Lower leg skin (tissue), 3 donors: ENCODE measurements around the gene PRR5.

Experiments
- POLR2A ChIP-seq, 2 donors: fragments of 450-650 bp; IDR thresholded peaks; one replicate each; pipeline ENCODE4 v1.6.1; 2016 to 2017; ENCODE audit warnings: antibody characterized with exemption in 2 of 2, mild to moderate bottlenecking in 1 of 2, moderate library complexity in 1 of 2
- TF ChIP-seq, protein P1 (sequence below), 3 donors: fragments of 450-650 bp; IDR thresholded peaks; one replicate each; pipeline ENCODE4 v1.5.1; 2016; ENCODE audit warnings: antibody characterized with exemption in 3 of 3, mild to moderate bottlenecking in 3 of 3, moderate library complexity in 2 of 3

GRCh38 chr22:44710474-44711240 is 8.7 kb downstream of the PRR5 start:
- TF ChIP-seq, protein P1, sequence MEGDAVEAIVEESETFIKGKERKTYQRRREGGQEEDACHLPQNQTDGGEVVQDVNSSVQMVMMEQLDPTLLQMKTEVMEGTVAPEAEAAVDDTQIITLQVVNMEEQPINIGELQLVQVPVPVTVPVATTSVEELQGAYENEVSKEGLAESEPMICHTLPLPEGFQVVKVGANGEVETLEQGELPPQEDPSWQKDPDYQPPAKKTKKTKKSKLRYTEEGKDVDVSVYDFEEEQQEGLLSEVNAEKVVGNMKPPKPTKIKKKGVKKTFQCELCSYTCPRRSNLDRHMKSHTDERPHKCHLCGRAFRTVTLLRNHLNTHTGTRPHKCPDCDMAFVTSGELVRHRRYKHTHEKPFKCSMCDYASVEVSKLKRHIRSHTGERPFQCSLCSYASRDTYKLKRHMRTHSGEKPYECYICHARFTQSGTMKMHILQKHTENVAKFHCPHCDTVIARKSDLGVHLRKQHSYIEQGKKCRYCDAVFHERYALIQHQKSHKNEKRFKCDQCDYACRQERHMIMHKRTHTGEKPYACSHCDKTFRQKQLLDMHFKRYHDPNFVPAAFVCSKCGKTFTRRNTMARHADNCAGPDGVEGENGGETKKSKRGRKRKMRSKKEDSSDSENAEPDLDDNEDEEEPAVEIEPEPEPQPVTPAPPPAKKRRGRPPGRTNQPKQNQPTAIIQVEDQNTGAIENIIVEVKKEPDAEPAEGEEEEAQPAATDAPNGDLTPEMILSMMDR (IDR thresholded peaks at IDR 0.05): no peak
- no peak for TF ChIP-seq POLR2A (IDR thresholded peaks at IDR 0.05)
